OCI-LY7 (cell line): ENCODE measurements around the gene SARDH. TPM values are rescaled to one million over a fixed set of nuclear protein-coding genes. Genes with fewer than 3 reads are reported as not detected.
"Not testable (repeated sequence)": the region's sequence is repeated elsewhere in the genome, so short reads cannot be mapped to it uniquely, and the experiment has no call there.

ENCODE experiments used
- BruUV-seq: library from RNA; stranded (reverse); fragments of 400-500 nt; replicated peaks from 2 replicates; lab custom pipeline; 2021; lab: Mats Ljungman, UMichigan
- CTCF ChIA-PET: fragments of 300-600 bp; sonication (Branson Sonifier 250); formaldehyde crosslinking; loops from one replicate; lab custom pipeline; 2022; ENCODE audit warnings: antibody characterized with exemption; ENCODE audit not compliant: unreplicated experiment; lab: Charles Lee
- POLR2A ChIA-PET: fragments of 300-600 bp; sonication (Branson Sonifier 250); formaldehyde crosslinking; loops from one replicate; lab custom pipeline; 2022; ENCODE audit warnings: antibody characterized with exemption; lab: Charles Lee
- DNase-seq: peaks from one replicate; pipeline ENCODE4 v3.0.0-alpha.2; 2015; ENCODE audit warnings: low spot score
- H2AFZ ChIP-seq: fragments of 200-600 bp; sonication (generic), shearing (Covaris generic); 2 replicates; pipeline ENCODE4 v1.6.1; 2014; ENCODE audit warnings: mild to moderate bottlenecking, antibody characterized with exemption, low read length, moderate library complexity
- H3K27ac ChIP-seq: fragments of 200-600 bp; sonication (generic); 2 replicates; pipeline ENCODE4 v1.5.1; 2014; ENCODE audit warnings: mixed run types, low read depth, mild to moderate bottlenecking, moderate library complexity, low read length, inconsistent platforms; ENCODE audit not compliant: poor library complexity, severe bottlenecking
- H3K36me3 ChIP-seq: fragments of 200-600 bp; sonication (generic); 2 replicates; pipeline ENCODE4 v1.6.1; 2014; ENCODE audit warnings: mild to moderate bottlenecking, antibody characterized with exemption, low read length, moderate library complexity, mixed read lengths; ENCODE audit not compliant: insufficient read depth
- H3K4me1 ChIP-seq: fragments of 200-600 bp; sonication (generic); 2 replicates; pipeline ENCODE4 v1.5.1; 2014; ENCODE audit warnings: mild to moderate bottlenecking, low read length; ENCODE audit not compliant: insufficient read depth, poor library complexity, severe bottlenecking
- H3K4me2 ChIP-seq: fragments of 200-600 bp; sonication (generic); 2 replicates; pipeline ENCODE4 v1.6.1; 2014; ENCODE audit warnings: mild to moderate bottlenecking, low read length
- H3K4me3 ChIP-seq: fragments of 200-600 bp; sonication (generic); 2 replicates; pipeline ENCODE4 v1.5.1; 2014; ENCODE audit warnings: mild to moderate bottlenecking, low read depth, low read length; ENCODE audit not compliant: poor library complexity, severe bottlenecking
- H3K79me2 ChIP-seq: fragments of 200-600 bp; sonication (generic); 2 replicates; pipeline ENCODE4 v1.6.1; 2016; ENCODE audit warnings: low read depth, mild to moderate bottlenecking, low read length, moderate library complexity, mixed read lengths; ENCODE audit not compliant: insufficient read depth
- H3K9me2 ChIP-seq: fragments of 200-600 bp; sonication (generic); 2 replicates; pipeline ENCODE4 v1.6.1; 2016; ENCODE audit warnings: mild to moderate bottlenecking, low read length, mixed read lengths; ENCODE audit not compliant: insufficient read depth
- H3K9me3 ChIP-seq: fragments of 200-600 bp; sonication (generic); 2 replicates; pipeline ENCODE4 v1.6.1; 2014; ENCODE audit warnings: mild to moderate bottlenecking, mixed run types, low read length, mixed read lengths
- H4K20me1 ChIP-seq: fragments of 200-600 bp; sonication (generic); 2 replicates; pipeline ENCODE4 v1.6.1; 2014; ENCODE audit warnings: mild to moderate bottlenecking, antibody characterized with exemption, low read length, moderate library complexity, mixed read lengths; ENCODE audit not compliant: insufficient read depth
- CTCF ChIP-seq: fragments of 200-600 bp; sonication (generic); conservative IDR thresholded peaks from 2 replicates; pipeline ENCODE4 v1.5.1; 2014; ENCODE audit warnings: mild to moderate bottlenecking, antibody characterized with exemption, low read length, moderate library complexity, mixed read lengths
- EZH2phosphoT487 ChIP-seq: fragments of 200-600 bp; sonication (generic); IDR thresholded peaks from 2 replicates; pipeline ENCODE4 v1.6.1; 2018; ENCODE audit warnings: low read depth, borderline replicate concordance, mild to moderate bottlenecking, mixed run types, antibody characterized with exemption, low read length, moderate library complexity, mixed read lengths
- intact Hi-C: fragments of 100-400 bp; cut with micrococcal nuclease; formaldehyde crosslinking; loops from one replicate; pipeline ENCODE4 v1.10.0; 2022; ENCODE audit not compliant: unreplicated experiment
- total RNA-seq, 2 experiments: library from RNA; depleted of rRNA in 1 of 2; stranded (reverse); fragments of >200 nt in 1 of 2; shearing (Covaris generic) in 1 of 2; gene quantifications; 2 replicates each; pipeline ENCODE4 v1.2.3, GENCODE V29; 2014 to 2022

The SARDH gene
- total RNA-seq, 2 experiments from 2014 or later = 42.8 to 60.8 TPM

- H3K4me3 ChIP-seq = no peak overlapping the region
Observed at GRCh38 chr9:133676450-133676849, 61.7 kb downstream of the SARDH start.

GRCh38 chr9:133675796-133676195 lies 62.4 kb downstream of the SARDH start:
- POLR2A ChIA-PET, BruUV-seq: not testable (repeated sequence)
- peaks cover 48% of the 10 kb centered on the region for H3K36me3 ChIP-seq

More at GRCh38 chr9:133676450-133676849, 61.7 kb downstream of the SARDH start:
- Histone ChIP-seq H2AFZ (no peak overlapping the region), H3K9me3 (no peaks in the 10 kb centered on the region), H4K20me1 (no peaks in the 10 kb centered on the region), H3K4me1 (no peaks in the 10 kb centered on the region), H3K9me2 (no peaks in the 10 kb centered on the region), H3K27ac (no peak overlapping the region), H3K36me3 (peaks cover 44% of the 10 kb centered on the region), H3K79me2 (no peaks in the 10 kb centered on the region), H3K4me2 (no peak overlapping the region)
- intact Hi-C loops = no loop called here
- ChIA-PET POLR2A (no interaction called here), CTCF (no interaction called here)
- BruUV-seq = no TSS peak
- DNase-seq = no peak
- TF ChIP-seq EZH2phosphoT487 (no peak), CTCF (no peak)

GRCh38 chr9:133674091-133674490 lies 64.1 kb downstream of the SARDH start:
- POLR2A ChIA-PET = no interaction called here

More at GRCh38 chr9:133675796-133676195, 62.4 kb downstream of the SARDH start:
- H3K4me1 ChIP-seq, H3K9me3 ChIP-seq, DNase-seq, intact Hi-C loops, CTCF ChIA-PET, H2AFZ ChIP-seq, H3K27ac ChIP-seq, H4K20me1 ChIP-seq, H3K9me2 ChIP-seq, H3K4me3 ChIP-seq, H3K79me2 ChIP-seq, H3K4me2 ChIP-seq: not testable (repeated sequence)

More at GRCh38 chr9:133674091-133674490, 64.1 kb downstream of the SARDH start:
- H3K4me1 ChIP-seq = no peaks in the 10 kb centered on the region
- no peaks in the 10 kb centered on the region for H3K79me2 ChIP-seq
- H3K4me2 ChIP-seq = no peak overlapping the region
- H3K9me2 ChIP-seq = no peaks in the 10 kb centered on the region
- H3K9me3 ChIP-seq = 0 out of 2 replicates have a peak, but pooled peaks cover 6% of the 10 kb centered on the region
- no peaks in the 10 kb centered on the region for H4K20me1 ChIP-seq
- no peak overlapping the region for H3K4me3 ChIP-seq
- CTCF ChIA-PET = interaction anchor here (0.5 kb wide), 1 partner anchor 29 kb away, joined by 3 read pairs; no protein-coding TSS in a partner anchor
- no peak overlapping the region for H3K27ac ChIP-seq
- H2AFZ ChIP-seq = no peak overlapping the region
- no TSS peak for BruUV-seq
- intact Hi-C loops = no loop called here
- peaks cover 55% of the 10 kb centered on the region for H3K36me3 ChIP-seq
- DNase-seq = no peak
- no peak for TF ChIP-seq CTCF
- TF ChIP-seq EZH2phosphoT487 = no peak
